ENCODE results near the gene SH3BP1.
A peak's percentile ranks its signal among the peaks of the same experiment; 100 is the strongest.

SH3BP1 gene

DNA sequence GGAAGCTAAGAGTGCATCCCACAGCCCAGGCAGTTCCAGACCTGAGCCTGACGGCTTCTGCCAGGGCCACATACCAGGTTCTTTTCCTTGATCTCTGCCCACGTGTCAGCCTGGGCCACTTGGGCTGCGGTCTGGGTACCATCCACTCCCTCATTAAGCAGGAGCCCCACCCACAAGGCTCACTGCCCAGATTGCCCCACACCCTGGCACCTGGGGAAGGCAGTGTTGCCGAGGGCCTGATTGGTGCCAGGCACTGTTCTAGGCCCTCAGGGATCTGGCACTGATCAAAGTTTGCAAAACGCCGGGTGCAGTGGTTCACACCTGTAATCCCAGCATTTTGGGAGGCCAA lies 15.5 kb upstream of the SH3BP1 start:
- H3K79me2 ChIP-seq (ENCODE audit: low read length): no peaks in the 10 kb centered on the region; the same call in 1 of the 2 replicates
- peak overlapping the region; percentile 42 for H3K4me2 ChIP-seq (ENCODE audit: low read length)

DNA sequence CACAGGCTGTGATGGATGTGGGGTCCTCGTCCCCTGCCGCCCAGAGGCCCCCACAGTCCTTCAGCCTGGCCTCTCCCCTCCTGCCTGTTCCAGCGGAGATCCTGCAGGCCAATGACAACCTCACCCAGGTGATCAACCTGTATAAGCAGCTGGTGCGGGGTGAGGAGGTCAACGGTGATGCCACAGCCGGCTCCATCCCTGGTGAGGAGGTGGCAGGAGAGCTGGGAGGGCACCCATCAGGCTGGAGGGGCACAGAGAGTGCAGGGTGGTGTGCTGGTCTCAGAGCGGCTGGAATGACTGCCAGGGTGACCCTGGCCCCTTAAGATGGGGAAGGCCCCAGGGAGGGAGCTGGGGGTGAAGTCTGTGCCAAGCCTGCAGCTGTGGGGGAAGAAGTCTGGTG lies 14.6 kb upstream of the SH3BP1 start:
- TF ChIP-seq, protein P1, sequence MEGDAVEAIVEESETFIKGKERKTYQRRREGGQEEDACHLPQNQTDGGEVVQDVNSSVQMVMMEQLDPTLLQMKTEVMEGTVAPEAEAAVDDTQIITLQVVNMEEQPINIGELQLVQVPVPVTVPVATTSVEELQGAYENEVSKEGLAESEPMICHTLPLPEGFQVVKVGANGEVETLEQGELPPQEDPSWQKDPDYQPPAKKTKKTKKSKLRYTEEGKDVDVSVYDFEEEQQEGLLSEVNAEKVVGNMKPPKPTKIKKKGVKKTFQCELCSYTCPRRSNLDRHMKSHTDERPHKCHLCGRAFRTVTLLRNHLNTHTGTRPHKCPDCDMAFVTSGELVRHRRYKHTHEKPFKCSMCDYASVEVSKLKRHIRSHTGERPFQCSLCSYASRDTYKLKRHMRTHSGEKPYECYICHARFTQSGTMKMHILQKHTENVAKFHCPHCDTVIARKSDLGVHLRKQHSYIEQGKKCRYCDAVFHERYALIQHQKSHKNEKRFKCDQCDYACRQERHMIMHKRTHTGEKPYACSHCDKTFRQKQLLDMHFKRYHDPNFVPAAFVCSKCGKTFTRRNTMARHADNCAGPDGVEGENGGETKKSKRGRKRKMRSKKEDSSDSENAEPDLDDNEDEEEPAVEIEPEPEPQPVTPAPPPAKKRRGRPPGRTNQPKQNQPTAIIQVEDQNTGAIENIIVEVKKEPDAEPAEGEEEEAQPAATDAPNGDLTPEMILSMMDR (IDR thresholded peaks at IDR 0.05; ENCODE audit: low read depth, low read length): no peak
- TF ChIP-seq EZH2phosphoT487 (IDR thresholded peaks at IDR 0.05; ENCODE audit: low read depth): no peak
- H3K4me1 ChIP-seq (ENCODE audit: low read length): peaks cover 55% of the 10 kb centered on the region

More for the DNA sequence above, 15.5 kb upstream of the SH3BP1 start:
- peaks cover 13% of the 10 kb centered on the region for H3K36me3 ChIP-seq (replicated peaks; ENCODE audit: low read depth, low read length)
- no peaks in the 10 kb centered on the region for H3K27me3 ChIP-seq (ENCODE audit: low read depth, low read length)
- no peaks in the 10 kb centered on the region for H3K9me3 ChIP-seq (ENCODE audit: insufficient read depth, low read length)
- TF ChIP-seq, protein P1 (IDR thresholded peaks at IDR 0.05; ENCODE audit: low read depth, low read length): no peak
- no peak for TF ChIP-seq EZH2phosphoT487 (IDR thresholded peaks at IDR 0.05; ENCODE audit: low read depth)
- peak overlapping the region; percentile 36 for H3K9ac ChIP-seq (ENCODE audit: low read length)
- peaks cover 55% of the 10 kb centered on the region for H3K4me1 ChIP-seq (ENCODE audit: low read length)
- H3K4me3 ChIP-seq (ENCODE audit: low read length): no peak overlapping the region
- H3K27ac ChIP-seq (ENCODE audit: low read length): peak overlapping the region; percentile 95
- H2AFZ ChIP-seq (ENCODE audit: low read depth, low read length): no peak overlapping the region
- no peaks in the 10 kb centered on the region for H4K20me1 ChIP-seq (ENCODE audit: insufficient read depth, low read length)

DNA sequence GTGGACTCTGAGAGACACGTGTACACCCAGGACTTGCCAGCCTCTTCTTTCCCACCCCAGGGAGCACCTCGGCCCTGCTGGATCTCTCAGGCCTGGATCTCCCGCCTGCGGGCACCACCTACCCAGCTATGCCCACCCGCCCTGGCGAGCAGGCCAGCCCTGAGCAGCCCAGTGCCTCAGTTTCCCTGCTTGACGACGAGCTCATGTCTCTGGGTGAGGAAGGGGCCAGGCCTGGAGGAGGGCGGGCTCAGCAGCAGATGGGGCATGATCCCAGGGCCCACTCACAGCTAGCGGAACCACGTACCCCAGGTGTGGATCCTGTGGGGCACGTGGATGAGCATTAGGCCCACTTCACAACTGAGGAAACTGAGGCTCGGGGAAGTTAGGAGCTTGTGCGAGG lies 13.7 kb upstream of the SH3BP1 start:
- no peaks in the 10 kb centered on the region for H3K27me3 ChIP-seq (ENCODE audit: low read depth, low read length)
- H3K9ac ChIP-seq (ENCODE audit: low read length): peak overlapping the region; percentile 79
- H3K79me2 ChIP-seq (ENCODE audit: low read length): no peaks in the 10 kb centered on the region; the same call in 1 of the 2 replicates
- TF ChIP-seq, protein P1 (IDR thresholded peaks at IDR 0.05; ENCODE audit: low read depth, low read length): no peak
- H3K36me3 ChIP-seq (replicated peaks; ENCODE audit: low read depth, low read length): peaks cover 3% of the 10 kb centered on the region
- no peaks in the 10 kb centered on the region for H4K20me1 ChIP-seq (ENCODE audit: insufficient read depth, low read length)
- peak overlapping the region; percentile 95 for H3K27ac ChIP-seq (ENCODE audit: low read length)
- no peak overlapping the region for H2AFZ ChIP-seq (ENCODE audit: low read depth, low read length)
- no peaks in the 10 kb centered on the region for H3K9me3 ChIP-seq (ENCODE audit: insufficient read depth, low read length)
- H3K4me3 ChIP-seq (ENCODE audit: low read length): peak overlapping the region; percentile 22; the same call in 1 of the 2 replicates
- peaks cover 55% of the 10 kb centered on the region for H3K4me1 ChIP-seq (ENCODE audit: low read length)
- H3K4me2 ChIP-seq (ENCODE audit: low read length): peak overlapping the region; percentile 61

More for the DNA sequence above, 14.6 kb upstream of the SH3BP1 start:
- H3K27ac ChIP-seq (ENCODE audit: low read length): peak overlapping the region; percentile 95
- peak overlapping the region; percentile 79; the same call in 1 of the 2 replicates for H3K9ac ChIP-seq (ENCODE audit: low read length)
- no peak overlapping the region for H3K4me3 ChIP-seq (ENCODE audit: low read length)
- H3K27me3 ChIP-seq (ENCODE audit: low read depth, low read length): no peaks in the 10 kb centered on the region
- H3K4me2 ChIP-seq (ENCODE audit: low read length): peak overlapping the region; percentile 61
- no peak overlapping the region for H2AFZ ChIP-seq (ENCODE audit: low read depth, low read length)
- H3K36me3 ChIP-seq (replicated peaks; ENCODE audit: low read depth, low read length): peaks cover 11% of the 10 kb centered on the region
- H4K20me1 ChIP-seq (ENCODE audit: insufficient read depth, low read length): no peaks in the 10 kb centered on the region
- H3K79me2 ChIP-seq (ENCODE audit: low read length): no peaks in the 10 kb centered on the region; the same call in 1 of the 2 replicates
- no peaks in the 10 kb centered on the region for H3K9me3 ChIP-seq (ENCODE audit: insufficient read depth, low read length)

DNA sequence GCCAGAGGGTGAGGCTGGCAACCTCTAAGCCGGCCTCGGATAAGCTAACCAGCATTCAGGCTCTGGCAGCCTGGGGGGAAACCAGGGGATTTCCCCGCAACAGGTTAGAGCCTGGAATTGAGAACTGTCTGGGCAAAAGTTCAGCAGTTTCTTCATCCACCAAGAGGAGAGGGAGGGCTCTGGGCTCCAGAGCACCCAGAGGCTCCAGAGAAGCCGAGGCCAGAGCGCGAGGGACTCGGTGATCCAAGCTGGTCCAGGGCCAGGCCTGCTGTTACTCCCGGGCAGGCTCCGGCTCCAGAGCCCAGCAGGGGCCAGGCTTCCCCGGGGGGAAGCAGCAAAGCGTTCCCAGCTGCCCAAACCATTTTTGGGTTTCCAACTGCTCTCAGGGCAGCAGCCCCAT lies 13.3 kb upstream of the SH3BP1 start:
- Histone ChIP-seq H3K4me3 (ENCODE audit: low read length) (peak overlapping the region; percentile 48), H3K36me3 (replicated peaks; ENCODE audit: low read depth, low read length) (peaks cover 3% of the 10 kb centered on the region), H3K79me2 (ENCODE audit: low read length) (no peaks in the 10 kb centered on the region; the same call in 1 of the 2 replicates), H3K4me1 (ENCODE audit: low read length) (peaks cover 55% of the 10 kb centered on the region), H3K27ac (ENCODE audit: low read length) (peak overlapping the region; percentile 95), H3K4me2 (ENCODE audit: low read length) (peak overlapping the region; percentile 72), H2AFZ (ENCODE audit: low read depth, low read length) (no peak overlapping the region), H3K9ac (ENCODE audit: low read length) (peak overlapping the region; percentile 84), H4K20me1 (ENCODE audit: insufficient read depth, low read length) (no peaks in the 10 kb centered on the region), H3K27me3 (ENCODE audit: low read depth, low read length) (no peaks in the 10 kb centered on the region), H3K9me3 (ENCODE audit: insufficient read depth, low read length) (no peaks in the 10 kb centered on the region)
- TF ChIP-seq EZH2phosphoT487 (IDR thresholded peaks at IDR 0.05; ENCODE audit: low read depth): no peak
- TF ChIP-seq, protein P1 (IDR thresholded peaks at IDR 0.05; ENCODE audit: low read depth, low read length): no peak
